MV-4-11 (cell line): Measurements from ENCODE around the gene GJD2.
A peak's percentile ranks its signal among the peaks of the same experiment; 100 is the strongest.

ENCODE experiments used
- DNase-seq: peaks from one replicate; lab custom pipeline; 2025; lab: John Stamatoyannopoulos, UW

The GJD2 gene

DNA sequence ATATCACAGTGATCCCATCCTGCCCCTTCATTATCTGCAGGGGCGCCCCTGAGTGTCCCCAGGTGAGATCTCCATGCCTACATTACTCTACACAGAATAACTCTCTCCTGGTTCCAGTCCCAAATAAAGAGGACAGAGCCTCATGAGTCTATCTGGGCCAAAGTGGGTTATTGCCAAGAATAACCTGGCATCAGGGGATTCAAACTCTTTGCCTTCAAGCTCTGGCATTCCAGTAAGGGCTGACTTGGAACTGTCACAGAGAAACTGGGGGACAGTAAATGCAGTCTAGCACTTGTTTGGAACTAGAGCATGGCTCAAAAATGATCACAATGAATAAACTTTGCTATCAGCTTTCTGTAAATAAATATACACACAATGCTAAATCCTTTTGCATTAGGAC, 30.3 kb downstream of the GJD2 start:
- no peak for DNase-seq

DNA sequence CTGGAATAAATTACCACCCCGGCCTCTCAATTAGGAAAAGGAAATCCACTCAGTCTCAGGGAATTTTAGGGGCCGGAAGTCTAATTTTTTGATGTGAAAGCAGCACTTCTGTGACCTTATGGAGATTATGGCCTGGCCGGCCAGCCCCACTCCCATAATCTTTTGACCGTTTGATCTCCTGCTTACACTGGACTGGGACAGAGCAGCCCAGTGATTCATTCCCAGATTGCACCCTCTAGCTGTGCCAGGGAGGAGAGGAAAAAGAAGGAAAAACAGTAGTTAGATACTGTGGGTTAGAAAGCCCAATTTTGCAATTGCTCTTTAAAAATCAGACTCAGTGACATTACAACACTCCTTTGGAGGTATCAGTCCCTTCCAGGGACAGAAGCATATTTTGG, 32.4 kb downstream of the GJD2 start:
- no peak for DNase-seq

DNA sequence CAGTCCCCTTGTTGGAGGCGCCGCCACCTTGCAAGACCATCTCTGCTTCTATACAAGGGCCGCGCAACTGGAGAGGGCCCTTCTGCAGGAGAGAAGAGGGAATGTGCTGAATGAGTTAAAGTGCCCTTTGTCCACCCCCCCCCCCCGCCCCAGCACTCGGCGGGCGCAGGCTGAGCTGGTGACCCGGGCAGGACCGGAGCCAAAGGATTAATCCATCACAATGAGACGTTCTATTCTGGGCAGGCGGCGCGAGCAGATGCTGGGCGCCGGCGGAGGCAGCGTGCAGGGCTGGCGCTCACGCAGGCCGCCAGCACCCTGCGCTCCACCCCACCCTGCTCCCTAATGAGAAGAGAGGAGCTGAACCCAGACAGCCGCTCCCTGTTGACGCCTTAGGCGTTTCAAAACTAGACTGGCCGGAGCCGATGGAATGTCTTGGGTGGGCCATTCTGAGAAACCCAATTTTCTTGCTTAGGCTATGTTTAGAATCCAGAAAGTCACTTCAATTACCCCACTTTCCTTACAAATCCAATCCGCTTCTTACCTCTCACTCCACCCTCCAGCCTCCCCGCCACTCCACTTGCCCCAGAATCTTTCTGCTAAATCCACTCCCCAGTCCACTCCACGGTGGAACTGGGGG, 32.9 kb downstream of the GJD2 start:
- no peak for DNase-seq

DNA sequence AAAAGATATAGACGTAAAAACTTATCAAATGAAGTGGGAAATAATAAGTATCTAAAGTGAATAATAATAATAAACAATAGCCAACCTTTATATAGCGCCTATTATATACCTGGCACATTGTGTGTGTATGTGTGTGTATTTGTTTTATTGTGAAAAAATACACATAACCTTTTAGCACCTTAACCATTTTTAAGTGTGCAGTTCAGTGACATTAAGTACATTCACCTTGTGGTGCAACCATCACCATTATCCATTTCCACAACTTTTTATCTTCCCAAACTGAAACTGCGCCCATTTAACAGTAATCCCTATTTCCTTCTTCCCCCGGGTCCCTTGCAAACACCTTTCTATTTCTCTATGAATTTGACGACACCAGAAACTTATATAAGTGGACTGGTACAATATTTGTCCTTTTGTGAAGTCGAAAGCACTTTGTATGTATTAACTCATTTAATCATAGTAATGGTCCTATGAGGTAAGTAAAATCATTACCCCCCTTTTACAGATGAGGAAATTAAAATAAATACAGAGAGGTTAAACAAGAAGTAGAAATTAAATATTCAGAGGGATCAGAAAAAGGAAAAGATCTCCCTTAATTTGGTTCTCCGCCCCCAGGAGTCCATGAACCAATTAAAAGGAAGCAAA, 33.5 kb downstream of the GJD2 start:
- no peak for DNase-seq

DNA sequence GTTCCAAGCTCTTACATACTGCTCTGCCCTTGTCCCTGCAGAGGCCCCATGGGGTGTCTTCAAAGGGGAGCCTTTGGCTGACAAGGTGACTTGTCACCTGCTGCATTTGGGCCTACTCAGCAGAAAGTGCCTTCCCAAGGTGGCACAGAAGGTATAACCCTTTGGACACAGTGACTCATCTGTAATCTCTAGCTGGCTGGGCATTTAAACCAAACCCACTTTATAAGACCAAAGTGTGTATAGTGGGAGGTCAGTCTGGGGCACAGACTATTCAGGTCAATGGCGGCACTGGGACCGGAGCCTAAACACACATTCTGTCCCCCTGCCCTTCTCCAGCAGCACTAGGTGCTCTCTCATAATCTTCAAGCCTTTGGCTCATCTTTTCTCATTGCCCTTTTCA, 35.1 kb downstream of the GJD2 start:
- no peak for DNase-seq

DNA sequence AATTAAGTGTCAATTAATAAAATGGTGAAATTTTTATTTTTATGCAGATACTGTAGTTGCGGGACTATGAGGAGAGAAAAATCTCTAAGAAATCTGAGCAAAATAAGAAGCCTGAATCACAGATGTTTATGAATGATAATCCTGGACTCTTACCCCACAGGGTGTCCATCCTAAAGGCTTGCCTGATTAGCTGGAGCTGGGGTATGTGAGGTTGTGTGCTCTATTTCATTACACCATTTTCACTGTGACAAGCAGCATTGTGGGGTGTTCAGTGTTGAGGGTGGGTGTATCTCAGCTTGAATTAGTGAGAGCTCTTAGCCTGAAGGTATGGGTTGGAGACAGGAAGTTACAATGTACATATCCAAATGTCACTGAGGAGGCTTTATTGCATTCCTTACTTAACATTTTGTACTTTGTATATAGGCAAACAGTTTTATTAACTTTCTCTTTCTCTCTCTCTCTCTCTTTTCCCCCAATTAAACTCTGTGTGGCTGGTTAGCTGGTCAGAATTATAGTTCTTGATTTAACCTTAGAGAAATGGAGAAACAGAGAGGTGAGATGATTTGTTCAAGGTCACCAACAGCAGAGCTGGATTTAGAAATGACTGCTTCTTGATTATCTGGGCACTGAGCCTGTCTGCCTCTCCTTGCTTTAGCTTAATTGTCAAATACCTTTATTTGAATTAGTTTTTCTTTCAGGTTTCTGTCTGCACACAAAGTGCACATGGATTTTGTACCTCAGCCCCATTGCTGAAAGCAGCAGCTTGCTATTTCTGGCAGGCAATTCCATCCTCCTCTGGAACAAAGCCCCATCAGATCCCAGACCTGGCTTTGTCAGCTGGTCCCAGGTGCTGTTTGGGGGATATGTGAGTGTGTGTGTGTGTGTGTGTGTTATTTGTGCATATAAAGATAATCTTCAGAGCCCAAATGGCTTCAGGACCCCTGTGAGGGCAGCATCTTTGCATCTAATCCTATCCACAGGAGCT, 35.8 kb downstream of the GJD2 start:
- DNase-seq, result no peak

DNA sequence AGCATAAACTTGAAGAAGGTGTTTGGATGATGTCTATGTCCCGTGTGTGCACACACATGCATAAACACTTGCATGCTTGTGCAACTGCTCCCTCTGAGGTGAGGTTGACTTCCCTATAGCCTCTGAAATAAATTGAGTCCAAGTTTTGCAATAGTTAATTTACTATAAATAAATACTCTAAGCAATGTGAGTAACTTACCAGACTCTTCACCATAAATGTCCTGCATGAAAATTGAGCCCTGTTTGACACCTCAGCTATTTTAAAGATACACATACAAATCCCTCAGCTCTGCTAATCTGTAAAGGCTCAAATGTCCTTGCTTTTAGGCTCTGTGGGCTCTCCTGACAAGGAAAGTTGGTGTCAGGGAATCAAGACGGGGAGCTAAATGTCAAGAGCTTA, 37.1 kb downstream of the GJD2 start:
- DNase-seq, result no peak

DNA sequence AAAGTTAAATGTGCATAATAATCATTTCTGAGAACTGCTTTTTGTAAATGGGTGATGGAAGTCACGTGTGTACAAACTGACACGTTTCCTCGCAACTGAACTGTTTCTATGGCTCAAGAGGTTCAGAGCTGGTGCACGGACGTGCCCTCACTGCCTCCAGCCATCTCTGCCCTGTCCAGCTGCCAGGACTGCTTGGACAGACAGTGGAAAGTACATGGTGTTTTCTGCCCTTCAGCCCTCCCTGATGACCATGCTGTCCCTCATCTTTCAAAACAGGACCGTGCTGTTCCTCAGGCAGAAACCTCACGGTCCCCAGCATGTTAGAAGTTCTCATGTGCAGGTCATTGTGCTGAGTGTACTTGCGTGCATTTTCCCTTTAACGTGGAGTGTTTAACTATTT, 38.7 kb downstream of the GJD2 start:
- no peak for DNase-seq

DNA sequence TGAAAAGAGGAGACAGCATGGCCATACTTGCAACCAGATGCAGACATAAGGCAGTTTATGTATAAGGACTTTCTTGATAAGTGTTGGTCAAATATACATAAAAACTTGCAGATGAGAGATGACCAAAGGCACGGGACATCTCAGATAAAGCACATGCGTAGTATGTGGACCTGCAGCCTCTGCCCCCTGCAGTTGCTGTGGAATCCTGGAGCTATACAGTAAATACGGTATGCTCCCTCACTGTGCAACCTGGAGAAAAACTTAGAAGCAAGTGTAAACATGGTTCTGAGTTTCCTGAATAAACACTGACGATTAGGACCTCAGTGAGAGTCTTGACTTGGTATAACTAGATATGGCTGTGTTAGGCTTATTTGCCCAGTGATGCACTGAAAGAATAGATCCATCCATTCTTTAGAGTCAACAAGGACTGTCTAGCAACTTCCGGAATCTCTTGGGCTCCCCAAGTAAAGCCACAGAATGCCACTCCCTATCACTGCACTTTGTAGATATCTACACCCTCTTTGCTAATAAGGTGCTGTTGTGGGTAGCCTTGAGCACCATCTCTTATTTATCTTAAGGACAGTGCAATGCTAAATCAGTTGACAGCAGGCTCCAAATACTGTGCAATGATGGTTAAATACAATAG, 40.2 kb downstream of the GJD2 start:
- no peak for DNase-seq

DNA sequence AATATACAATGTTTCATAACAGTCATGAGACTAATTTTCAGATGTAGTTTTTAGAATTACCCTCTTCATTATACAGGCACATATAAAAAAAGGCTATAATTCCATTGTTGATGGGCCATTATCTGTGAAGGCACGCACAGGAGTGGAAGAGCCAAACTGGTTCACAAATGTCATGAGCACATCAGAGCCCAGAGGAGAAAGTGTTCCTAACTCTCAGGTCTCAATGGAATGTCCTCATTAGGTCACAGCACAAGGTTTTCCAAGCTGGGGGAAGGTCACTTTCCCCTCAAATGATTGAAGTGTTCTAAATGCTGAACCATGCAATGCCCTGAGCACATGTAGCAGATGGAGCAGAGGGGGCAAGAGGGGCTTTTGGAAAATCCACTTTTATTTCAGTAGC, 41.2 kb downstream of the GJD2 start:
- no peak for DNase-seq

DNA sequence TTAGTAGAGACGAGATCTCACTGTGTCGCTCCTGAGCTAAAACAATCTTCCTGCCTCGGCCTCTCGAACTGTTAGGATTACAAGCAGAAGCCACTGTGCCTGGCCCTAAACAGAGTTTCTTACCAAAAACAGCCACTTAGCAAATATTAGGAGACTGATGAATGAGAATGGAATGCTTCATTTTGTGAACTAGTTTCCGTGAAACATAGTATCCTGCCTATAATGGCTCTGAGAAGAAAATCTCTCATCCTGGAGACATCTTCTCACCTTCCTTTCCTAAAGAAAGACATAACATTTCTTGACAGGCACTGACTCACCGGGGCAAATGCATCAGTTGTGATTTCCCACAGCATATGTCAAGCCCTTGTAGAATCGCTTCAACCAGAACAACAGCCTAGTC, 44.9 kb downstream of the GJD2 start:
- no peak for DNase-seq

DNA sequence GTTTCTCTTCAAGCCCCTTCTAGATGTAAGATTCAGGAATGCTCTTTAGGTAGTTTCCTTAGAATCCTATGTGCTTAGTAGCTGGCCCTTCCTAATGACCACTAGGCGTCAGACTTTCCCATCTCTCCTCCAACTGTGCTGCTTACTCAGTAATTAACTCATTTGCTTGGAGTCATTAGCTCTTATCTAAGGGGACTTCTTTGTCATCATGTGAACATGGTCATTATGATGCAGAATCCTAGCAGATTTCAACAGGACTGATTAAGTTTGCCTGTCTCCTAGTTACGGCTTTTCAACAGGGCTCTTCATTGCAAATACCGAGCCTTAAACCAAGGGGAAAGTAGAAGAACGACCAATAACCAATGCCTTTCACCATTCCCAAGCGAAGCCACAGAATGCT, 46.4 kb downstream of the GJD2 start:
- DNase-seq, result peak; percentile 38

DNA sequence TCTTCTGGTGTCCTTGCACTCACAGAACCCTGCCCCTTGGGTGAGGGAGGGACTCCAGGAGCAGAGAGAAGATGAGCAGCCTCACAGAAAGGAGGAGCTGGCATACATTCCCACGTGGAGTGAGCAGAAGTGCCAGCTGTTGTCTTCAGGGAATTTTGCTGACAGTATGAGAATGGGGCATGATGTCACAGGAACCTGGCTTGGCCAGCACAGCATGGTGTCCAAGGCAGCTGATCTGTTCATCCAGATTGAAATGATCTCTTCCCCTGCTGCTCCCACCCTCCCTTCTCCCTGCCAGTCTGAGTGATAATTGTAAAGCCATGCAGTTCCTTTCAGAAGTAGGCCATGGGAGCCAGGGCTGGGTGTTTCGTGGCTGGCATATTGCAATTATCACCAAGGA, 53.3 kb downstream of the GJD2 start:
- no peak for DNase-seq
